NAMALWA (cell line): ENCODE measurements around the gene USP9X.
"Not testable (repeated sequence)": the region's sequence is repeated elsewhere in the genome, so short reads cannot be mapped to it uniquely, and the experiment has no call there.

Experiments used
- DNase-seq: peaks from one replicate; pipeline ENCODE4 v3.0.0-alpha.2; 2015; ENCODE audit warnings: low spot score

USP9X gene

DNA sequence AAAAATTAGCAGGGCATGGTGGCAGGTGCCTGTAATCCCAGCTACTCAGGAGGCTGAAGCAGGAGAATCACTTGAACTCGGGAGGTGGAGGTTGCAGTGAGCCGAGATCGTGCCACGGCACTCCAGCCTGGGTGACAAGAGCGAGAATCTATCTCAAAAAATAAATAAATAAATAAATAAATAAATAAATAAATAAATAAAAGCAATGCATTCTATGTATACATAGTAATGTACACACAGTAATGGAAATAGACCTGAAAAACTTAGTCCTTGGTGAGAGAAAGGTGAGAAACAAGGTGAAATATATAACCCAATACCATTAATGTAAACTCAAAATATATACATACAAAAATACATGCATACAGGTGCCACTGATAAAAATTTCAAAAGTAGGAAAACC lies 197.1 kb downstream of the USP9X start:
- DNase-seq, result not testable (repeated sequence)

DNA sequence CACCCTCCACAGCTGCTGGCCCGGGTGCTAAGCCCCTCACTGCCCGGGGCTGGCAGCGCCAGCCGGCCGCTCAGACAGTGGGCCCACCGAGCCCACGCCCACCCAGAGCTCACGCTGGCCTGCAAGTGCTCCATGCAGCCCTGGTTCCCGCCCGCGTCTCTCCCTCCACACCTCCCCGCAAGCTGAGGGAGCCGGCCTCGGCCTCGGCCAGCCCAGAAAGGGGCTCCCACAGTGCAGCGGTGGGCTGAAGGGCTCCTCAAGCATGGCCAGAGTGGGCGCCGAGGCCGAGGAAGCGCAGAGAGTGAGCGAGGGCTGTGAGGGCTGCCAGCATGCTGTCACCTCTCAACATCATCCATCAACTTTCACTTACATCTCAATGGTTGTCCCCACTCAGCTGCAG lies 200.7 kb downstream of the USP9X start:
- DNase-seq, result not testable (repeated sequence)
